GM19238 (cell line): ENCODE results near the gene ARHGAP30.
"Not testable (repeated sequence)": the region's sequence is repeated elsewhere in the genome, so short reads cannot be mapped to it uniquely, and the experiment has no call there.

Source experiments
- DNase-seq: peaks from one replicate; pipeline ENCODE4 v3.0.0; 2011; ENCODE audit warnings: low spot score; ENCODE audit not compliant: insufficient read length

Gene ARHGAP30, protein sequence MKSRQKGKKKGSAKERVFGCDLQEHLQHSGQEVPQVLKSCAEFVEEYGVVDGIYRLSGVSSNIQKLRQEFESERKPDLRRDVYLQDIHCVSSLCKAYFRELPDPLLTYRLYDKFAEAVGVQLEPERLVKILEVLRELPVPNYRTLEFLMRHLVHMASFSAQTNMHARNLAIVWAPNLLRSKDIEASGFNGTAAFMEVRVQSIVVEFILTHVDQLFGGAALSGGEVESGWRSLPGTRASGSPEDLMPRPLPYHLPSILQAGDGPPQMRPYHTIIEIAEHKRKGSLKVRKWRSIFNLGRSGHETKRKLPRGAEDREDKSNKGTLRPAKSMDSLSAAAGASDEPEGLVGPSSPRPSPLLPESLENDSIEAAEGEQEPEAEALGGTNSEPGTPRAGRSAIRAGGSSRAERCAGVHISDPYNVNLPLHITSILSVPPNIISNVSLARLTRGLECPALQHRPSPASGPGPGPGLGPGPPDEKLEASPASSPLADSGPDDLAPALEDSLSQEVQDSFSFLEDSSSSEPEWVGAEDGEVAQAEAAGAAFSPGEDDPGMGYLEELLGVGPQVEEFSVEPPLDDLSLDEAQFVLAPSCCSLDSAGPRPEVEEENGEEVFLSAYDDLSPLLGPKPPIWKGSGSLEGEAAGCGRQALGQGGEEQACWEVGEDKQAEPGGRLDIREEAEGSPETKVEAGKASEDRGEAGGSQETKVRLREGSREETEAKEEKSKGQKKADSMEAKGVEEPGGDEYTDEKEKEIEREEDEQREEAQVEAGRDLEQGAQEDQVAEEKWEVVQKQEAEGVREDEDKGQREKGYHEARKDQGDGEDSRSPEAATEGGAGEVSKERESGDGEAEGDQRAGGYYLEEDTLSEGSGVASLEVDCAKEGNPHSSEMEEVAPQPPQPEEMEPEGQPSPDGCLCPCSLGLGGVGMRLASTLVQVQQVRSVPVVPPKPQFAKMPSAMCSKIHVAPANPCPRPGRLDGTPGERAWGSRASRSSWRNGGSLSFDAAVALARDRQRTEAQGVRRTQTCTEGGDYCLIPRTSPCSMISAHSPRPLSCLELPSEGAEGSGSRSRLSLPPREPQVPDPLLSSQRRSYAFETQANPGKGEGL

DNA sequence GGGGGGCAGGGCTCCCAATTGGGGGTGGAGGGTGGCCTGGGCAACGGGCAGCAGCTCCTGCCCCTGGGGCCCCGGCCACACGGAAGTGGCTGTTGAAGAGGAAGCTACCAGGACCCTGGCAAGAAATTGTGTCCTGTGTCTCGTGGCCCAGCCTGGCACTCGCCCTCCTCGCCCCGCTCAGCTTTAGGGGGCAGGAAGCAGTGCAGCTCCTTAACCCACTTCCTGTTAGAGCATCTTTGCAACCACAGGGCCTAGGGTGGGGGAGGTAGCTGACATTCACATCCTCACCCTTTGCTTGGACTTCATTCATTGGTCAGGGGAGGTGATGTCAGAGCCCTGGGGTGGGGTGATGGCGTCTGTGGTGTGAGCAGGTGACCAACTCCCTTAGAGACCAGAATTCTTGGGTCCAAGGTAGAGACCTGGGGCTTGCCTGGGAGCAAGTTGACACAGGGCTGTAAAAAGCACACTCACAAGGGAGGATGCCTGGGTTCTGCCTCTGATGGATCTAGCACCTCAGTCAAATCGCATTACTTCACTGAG is at the start of gene ARHGAP30:
Gene ARHGAP30 (minus strand): TSS at position 161 of the 540 bp plus-strand sequence. CDS start 267 bp downstream, outside the sequence.
- peak; percentile 94 for DNase-seq

DNA sequence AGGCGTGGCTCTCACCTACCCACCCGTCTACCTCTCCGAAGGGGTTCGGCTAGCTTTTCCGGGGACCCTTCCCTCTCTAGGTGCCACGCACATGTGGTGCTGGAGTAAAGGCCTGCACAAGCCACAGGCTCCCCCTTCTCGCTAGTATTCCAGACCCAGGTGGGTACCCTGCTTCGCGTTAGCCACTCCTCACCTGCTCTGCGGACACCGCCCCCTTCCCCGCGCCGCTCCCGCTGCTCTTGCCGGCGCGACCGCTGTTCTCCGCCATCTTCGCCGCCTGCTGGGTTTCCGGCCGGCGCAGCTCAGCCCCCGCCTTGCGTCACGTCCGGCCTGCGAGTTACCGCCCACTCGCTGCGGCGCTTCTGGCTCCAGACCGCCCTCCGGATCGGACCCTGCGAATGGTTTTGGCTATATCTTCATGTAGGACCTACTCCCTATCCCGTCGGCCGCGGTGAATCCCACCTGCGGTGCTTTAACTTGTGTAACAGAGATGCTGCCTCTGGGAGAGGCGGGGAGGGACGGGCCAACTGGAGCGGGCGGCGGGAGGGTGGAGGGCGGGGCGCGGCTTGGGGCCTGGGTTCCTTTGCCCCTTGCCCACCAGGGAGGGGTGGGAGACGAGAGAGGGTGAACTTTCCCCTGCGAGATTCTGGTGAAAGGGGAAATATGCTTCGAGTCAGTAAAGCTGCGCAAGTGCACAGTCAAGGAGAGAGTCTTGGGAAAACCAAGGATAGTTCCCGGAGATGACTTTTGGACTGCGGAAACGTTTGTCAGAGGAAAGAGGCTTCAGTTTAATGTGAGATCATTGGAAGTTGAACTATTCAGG is 48.3 kb upstream of the ARHGAP30 start, which contains the start of the genes NIT1 and PFDN2:
Gene NIT1 (plus strand): TSS at position 347 of the 823 bp plus-strand sequence. CDS start 72 bp downstream, at position 419.
Gene PFDN2 (minus strand): TSS at position 279 of the 823 bp plus-strand sequence. CDS start 11 bp downstream, at position 268.
- peak; percentile 88 for DNase-seq

DNA sequence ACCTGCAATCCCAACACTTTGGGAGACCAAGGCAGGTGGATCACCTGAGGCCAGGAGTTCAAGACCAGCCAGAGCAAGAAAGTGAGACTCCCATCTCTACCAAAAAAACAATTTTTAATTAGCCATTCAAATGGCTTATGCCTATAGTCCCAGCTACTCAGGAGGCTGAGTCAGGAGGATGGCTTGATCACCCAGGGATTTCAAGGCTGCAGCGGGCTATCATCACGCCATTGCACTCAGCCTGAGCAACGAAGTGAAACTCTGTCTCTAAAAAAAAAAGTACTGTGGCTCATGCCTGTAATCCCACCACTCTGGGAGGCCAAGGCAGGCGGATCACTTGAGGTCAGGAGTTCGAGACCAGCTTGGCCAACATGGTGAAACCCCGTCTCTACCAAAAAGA is 46.3 kb upstream of the ARHGAP30 start:
- not testable (repeated sequence) for DNase-seq

DNA sequence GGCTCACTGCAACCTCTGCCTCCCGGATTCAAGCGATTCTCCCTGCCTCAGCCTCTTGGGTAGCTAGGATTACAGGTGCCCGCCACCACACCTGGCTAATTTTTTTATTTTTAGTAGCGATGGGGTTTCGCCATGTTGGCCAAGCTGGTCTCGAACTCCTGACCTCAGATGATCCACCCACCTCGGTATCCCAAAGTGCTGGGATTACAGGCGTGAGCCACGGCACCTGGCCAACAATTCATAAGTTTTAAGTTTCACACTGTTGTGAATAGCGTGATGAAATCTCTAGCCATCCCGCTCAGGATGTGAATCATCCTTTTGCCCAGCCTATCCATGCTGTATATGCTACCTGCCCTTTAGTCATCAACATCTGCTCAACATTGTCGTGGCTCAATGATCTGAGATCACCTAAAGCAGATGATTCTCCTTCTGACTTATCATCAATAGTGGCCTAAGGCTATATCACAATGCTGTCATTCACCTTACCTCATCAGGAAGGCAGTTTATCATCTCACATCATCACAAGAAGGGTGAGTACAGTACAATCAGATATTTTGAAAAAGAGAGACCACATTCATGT is 45.5 kb upstream of the ARHGAP30 start:
- no peak for DNase-seq

DNA sequence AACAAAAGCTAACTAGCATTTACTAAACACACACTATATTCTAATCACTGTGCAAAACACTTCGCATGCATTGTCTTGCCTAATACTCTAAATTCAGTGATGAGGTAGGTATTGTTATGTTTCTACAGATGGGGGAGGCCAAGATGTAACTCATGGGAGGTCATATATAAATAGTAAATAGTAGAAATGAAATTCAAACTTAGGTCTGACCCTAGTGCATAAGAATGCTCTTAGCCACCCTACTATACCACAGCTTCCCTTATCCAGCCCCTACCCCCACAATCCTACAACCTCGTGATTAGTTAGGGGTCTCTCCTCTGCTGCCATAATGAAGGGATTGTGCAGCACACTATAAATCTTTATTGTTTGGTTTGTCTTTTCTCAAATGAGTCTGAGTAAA is 44.9 kb upstream of the ARHGAP30 start:
- DNase-seq, result no peak

DNA sequence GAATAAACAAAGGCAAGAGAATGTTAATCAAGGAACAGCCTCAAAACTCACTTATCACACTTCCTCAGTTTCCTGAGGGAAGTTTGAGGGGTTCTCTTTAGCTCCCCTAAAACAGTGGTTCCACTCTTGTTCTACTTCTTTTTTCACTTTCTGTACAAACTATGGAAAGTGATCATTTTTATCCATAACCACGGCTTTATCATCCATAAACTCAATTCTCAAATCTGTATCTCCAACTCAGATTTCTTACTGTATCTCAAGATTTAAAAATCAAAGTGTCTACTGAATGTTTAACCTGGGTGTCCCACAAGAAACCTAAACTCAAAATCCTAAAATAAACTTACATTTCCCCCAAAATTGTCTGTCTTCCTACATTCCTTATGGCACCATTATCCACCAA is 44.2 kb upstream of the ARHGAP30 start:
- DNase-seq, result no peak

DNA sequence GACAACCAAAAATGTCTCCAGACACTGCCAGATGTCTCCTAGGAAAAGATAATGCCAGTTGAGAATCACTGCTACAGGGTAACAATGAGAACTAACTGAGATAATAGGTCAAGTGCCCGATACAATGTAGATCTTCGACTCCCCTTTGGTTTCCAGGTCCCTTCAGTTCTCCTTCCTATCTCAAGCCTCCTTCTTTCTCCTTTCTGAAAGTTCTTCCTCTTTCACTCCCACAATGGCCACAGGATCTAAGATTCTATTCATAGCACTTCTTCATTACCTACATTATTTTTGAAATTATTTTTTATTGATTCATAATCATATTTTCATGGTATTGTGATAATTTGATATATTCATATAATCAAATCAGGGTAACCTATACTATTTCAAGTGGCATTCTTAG is 41.8 kb upstream of the ARHGAP30 start:
- DNase-seq, result no peak

DNA sequence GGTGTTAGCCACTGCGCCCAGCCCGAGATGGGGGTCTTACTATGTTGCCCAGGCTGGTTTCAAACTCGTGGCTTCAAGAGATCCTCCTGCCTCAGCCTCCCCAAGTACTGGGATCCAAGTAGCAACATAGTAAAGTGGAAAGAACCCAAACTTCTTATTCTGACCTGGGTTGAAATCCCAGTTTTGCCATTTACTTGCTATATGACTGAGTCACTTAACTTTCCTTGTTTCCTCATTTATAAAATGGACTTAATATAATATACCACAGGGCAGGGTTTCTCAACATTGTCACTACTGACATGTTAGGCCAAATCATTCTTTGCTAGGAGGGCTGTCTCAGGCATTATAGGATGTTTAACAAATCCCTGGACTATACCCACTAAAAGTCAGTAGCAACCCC is 41.4 kb upstream of the ARHGAP30 start:
- no peak for DNase-seq

DNA sequence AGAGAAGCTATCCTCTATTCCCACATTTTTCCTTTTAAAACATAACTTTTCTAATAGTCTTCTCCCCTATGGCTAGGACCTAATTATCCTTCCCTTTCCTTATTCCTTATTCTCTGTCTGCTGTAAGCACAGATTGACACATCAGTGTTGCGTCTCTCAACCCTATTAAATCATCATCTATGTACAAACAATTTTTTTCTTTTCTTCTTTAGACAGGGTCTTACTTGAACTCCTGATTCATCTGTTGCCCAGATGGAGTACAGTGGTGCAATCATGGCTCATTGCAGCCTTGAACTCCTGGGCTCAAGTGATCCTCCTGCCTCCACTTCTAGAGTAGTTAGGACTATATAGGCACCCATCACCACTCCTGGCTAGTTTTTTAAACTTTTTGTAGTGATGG is 36.7 kb upstream of the ARHGAP30 start:
- DNase-seq, result no peak

DNA sequence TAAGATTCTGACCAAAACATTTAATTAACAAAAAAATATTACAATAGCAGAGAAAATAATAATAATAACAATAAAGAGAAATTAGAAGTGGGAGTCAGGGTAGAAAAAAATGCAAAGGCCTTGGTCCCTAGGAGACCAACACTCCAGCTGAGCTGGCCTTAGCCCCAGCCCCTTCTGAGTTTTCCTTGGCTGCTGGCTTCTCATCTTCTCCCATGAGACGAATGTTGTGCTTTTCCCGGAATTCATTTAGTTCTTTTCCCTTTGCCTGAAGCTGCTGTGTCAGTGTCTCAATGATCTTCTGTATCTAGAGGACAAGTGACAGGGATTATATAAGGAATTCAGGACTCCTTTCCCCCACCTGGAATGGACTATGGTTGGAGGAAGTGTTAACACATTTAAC is 30.9 kb upstream of the ARHGAP30 start:
- DNase-seq, result no peak

DNA sequence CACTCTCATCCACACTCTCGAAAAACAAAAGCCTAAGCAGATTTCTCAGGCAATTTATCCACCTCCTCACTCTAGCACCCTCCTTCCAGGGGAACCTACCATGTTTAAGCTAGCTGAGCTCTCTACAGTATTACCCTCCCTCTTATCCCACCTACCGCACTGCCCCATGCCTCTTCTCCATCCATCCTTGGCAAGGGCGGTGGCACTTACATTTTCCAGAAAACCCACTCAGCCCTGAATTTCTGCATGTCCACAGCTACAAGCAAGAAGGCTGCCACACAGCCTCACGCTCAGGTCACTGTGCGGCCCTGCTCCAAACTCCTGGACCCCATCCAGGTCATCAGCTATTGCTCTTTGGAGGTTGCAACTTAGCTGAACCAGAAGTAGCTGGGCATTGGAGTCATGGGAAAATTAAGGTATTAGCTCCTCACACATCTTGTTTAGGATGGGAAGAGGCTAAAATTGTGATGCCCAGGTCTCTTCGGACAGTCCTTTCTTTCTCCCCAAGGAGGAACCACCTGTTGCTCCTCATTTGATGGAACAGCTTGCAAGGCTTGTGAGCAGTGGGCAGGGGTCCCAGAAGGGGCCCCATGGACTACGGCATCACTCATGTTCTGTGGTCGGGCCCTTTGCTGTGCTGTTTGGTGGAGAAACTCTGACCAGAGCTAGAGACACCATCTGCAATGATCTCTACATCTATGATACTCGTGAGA is 29.6 kb upstream of the ARHGAP30 start:
- DNase-seq, result no peak

DNA sequence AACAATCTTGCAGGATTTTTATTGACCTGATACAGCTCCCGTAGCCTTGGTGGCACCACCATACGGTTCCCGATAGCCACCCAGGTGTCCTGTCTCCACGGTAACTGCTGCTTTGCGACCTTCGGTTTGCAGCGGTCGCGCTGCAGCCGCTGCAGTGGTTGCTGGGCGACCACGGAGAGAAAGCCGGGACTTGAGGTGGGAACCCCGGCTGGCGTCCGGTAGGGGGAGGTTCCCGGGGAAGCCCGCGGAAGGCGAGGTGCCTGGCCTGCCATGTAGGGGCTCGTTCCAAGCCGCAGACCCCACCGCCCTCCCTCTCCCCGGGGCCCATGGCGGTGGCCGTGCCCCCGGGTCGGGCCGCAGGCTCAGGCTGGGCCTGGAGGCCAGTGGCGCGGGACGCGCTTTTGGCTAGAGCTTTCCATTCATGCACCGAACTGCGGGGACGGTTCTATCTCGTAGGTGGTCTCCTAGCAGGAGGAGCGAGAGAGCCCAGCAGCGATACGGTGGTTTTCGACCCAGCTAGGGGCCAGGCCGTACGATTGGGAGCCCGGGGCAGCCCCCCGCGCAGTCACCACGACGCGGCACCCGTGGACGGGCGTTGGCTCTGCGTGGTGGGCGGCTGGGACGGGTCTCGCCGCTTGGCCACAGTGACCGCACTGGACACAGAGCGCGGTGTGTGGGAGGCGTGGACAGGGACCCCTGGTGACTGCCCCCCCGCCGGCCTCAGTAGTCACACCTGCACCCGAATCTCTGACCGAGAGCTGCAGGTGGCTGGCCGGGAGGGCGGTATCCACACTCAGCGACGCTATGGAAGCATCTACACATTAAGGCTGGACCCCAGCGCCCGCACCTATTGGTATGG is 28.7 kb upstream of the ARHGAP30 start, which contains the start of gene KLHDC9:
Gene KLHDC9 (plus strand): TSS at position 152 of the 859 bp plus-strand sequence. CDS start 175 bp downstream, at position 327.
- DNase-seq, result peak; percentile 93

DNA sequence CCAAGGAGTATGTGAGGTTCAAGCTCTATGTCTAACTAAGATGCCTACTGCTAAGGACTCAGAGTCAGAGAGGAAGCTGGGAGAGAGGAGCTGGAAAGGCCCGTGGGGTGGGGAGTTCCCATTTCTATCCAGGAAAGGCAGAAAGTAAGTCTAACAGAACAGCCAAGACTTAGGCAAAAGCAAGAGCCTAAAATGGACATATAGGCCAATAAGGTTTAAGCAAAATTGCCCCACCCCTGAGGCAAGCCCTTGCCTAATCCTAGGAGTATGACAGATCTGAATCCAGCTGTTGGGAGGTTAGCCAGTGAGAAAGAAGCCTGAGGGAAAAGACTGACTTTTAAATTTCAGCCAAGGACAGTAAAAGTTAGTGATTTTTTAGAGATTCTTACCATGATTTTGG is 26.8 kb upstream of the ARHGAP30 start:
- DNase-seq, result no peak

DNA sequence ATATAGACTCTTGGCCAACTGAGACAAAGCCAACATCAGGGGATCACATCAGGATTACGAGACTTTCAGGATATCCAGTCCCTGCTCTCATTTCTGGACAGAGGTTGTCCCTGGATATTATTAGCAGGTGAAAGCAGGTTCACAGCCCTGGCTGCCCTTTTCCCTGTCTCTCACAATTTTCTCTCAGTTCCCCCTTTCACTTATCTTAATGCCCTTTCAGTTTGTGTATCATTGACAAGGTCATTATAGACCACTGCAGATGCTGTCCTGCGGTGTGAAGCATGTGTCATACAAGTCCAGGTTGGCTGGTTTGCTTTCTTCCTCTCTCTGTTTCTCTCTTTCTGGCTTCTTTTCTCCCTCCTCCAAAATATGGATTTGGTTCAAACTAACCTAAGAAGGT is 26.3 kb upstream of the ARHGAP30 start:
- DNase-seq, result peak; percentile 52

DNA sequence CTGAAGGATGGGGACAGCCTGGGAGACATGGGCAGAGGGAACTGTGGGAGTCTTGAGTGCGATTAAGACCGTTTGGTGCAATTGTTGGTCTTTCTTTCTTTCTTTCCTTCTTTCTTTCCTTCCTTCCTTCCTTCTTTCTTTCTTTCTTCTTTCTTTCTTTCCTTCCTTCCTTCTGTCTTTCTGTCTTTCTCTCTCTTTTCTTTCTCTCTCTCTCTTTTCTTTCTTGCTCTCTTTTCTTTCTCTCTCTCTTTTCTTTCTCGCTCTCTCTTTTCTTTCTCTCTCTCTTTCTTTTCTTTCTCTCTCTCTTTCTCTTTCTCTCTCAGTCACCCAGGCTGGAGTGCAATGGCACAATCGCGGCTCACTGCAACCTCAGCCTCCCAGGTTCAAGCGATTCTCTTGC is 25.5 kb upstream of the ARHGAP30 start:
- DNase-seq, result no peak

DNA sequence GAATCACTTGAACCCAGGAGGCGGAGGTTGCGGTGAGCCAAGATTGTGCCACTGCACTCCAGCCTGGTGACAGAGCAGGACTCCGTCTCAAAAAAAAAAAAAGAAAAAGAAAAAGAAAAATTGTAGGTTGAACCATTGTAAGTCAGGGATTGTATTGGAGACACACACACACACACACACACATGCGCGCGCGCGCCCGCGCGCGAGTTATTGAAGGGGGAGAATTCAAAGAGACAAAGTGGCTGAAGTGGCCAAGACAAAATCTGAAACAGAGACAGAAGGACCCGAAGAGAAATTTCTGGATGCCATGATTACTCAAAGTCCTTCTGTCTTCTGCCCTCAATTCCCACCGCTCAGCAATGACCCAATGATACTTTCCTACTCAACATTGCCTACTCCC is 24.8 kb upstream of the ARHGAP30 start:
- no peak for DNase-seq

DNA sequence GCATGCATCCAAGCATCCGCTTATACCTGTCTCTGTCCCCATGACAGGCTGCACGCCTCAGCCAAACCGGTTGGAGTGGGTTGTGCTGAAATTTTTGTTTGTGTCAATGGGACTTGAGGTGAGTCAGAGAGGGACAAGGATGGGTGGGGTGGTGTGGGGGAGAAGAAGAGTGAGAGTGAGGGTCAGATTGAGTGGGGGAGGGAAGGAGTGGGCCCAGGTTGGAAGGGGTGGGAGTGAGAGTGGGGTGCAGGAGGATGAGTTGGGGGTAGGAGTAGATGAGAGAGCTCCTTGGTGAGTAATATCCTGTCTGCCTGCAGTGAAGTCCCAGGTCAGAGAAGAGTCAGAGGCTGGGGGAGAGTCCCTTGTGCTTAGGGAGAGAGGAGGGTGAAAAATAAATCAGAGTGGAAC is 22.9 kb upstream of the ARHGAP30 start:
- no peak for DNase-seq

DNA sequence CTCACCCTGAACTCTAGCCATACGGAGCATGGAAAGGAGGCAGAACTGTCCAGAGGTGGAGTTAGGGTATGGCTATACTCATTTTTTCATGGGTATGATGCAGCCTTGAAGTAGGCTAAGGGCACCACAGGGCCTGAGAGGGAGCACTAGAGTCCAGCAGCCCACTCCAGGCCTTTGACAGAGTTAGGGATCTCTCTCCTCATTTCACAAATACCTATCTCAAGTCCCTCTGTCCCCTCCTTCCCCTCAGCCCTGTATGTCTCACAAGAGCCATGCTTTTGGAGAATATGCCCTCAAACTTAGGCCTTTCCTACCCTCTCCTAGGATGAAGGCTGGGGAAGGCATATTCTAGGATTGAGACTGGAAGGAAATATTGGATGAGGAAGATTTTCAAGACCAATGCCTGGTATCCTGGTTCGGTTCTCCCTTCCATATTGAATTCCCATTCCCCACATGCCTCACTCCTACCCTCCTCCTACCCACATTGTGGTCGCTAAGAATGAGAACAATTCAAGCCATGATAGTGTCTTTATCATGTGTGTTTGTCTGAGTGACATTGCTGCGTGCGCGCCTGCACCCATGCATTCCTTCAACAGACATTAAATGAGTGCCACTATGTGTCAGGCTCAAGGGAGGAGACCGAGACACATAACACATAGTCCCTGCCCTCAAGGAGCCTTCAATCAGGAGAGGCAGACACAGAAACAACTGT is 22.3 kb upstream of the ARHGAP30 start:
- DNase-seq, result no peak
